Measurements from ENCODE around the gene KHDC1.
"Not testable (repeated sequence)": the region's sequence is repeated elsewhere in the genome, so short reads cannot be mapped to it uniquely, and the experiment has no call there.

Gene KHDC1

GRCh38 chr6:73262671-73263569, at the start of gene KHDC1:
KHDC1 (minus strand) TSS chr6:73263196; CDS start chr6:73242517, 20,679 bp downstream.
- POLR2A ChIA-PET = interaction anchor here (1.0 to 1.2 kb wide), 2 partner anchors 9 to 61 kb away, joined by 3 read pairs; no protein-coding TSS in a partner anchor
- TF ChIP-seq FOXK2 (IDR thresholded peaks at IDR 0.05) (no peak), L3MBTL2 (conservative IDR thresholded peaks at IDR 0.05) (peak; percentile 96), SUZ12 (IDR thresholded peaks at IDR 0.05) (no peak)
- CTCF ChIA-PET = no interaction called here
- DNase-seq (ENCODE audit: extremely low spot score) = peak; percentile 81

- POLR2A ChIA-PET; DNase-seq (ENCODE audit: extremely low spot score): not testable (repeated sequence)
- CTCF ChIA-PET = interaction anchor here (0.6 kb wide), 1 partner anchor 11 kb away, joined by 3 read pairs; no protein-coding TSS in a partner anchor
Observed at GRCh38 chr6:73310503-73310845, 47.5 kb upstream of the KHDC1 start.

- TF ChIP-seq SP1 (IDR thresholded peaks at IDR 0.05) (no peak), FOXK2 (IDR thresholded peaks at IDR 0.05) (no peak)
- no peak for DNase-seq (ENCODE audit: extremely low spot score)
- POLR2A ChIA-PET = interaction anchor here (0.6 to 1.2 kb wide), 8 partner anchors 9 to 151 kb away, joined by 3 to 4 read pairs (median 4); partner anchors contain the start of genes DDX43 and MTO1
- CTCF ChIA-PET = interaction anchor here (0.8 to 1.7 kb wide), 3 partner anchors 18 to 24 kb away, joined by 3 to 8 read pairs (median 7); no protein-coding TSS in a partner anchor
Observed at GRCh38 chr6:73309785-73310502, 46.9 kb upstream of the KHDC1 start.

GRCh38 chr6:73309535-73309784, 46.5 kb upstream of the KHDC1 start:
- DNase-seq (ENCODE audit: extremely low spot score) = no peak
- POLR2A ChIA-PET = interaction anchor here (0.6 to 1.2 kb wide), 8 partner anchors 8 to 152 kb away, joined by 3 to 4 read pairs (median 4); partner anchors contain the start of genes DDX43 and MTO1
- TF ChIP-seq LEF1 (IDR thresholded peaks at IDR 0.05; ENCODE audit: borderline replicate concordance) (no peak), ZNF384 (IDR thresholded peaks at IDR 0.05) (no peak), NFRKB (IDR thresholded peaks at IDR 0.05) (no peak), TARDBP (IDR thresholded peaks at IDR 0.05) (no peak), ARNT (IDR thresholded peaks at IDR 0.05) (no peak), ELF4 (IDR thresholded peaks at IDR 0.05) (no peak), FOXA1 (IDR thresholded peaks at IDR 0.05) (no peak), HDGF (IDR thresholded peaks at IDR 0.05; ENCODE audit: borderline replicate concordance) (no peak), SP1 (IDR thresholded peaks at IDR 0.05) (no peak), PKNOX1 (IDR thresholded peaks at IDR 0.05) (no peak), FOXK2 (IDR thresholded peaks at IDR 0.05) (no peak), L3MBTL2 (conservative IDR thresholded peaks at IDR 0.05) (no peak), FOXM1 (IDR thresholded peaks at IDR 0.05; ENCODE audit: borderline replicate concordance) (no peak), CTBP1 (IDR thresholded peaks at IDR 0.05; ENCODE audit: borderline replicate concordance) (no peak), BHLHE40 (IDR thresholded peaks at IDR 0.05; ENCODE audit: borderline replicate concordance) (no peak), SUZ12 (IDR thresholded peaks at IDR 0.05) (no peak)
- CTCF ChIA-PET = interaction anchor here (0.7 to 1.7 kb wide), 4 partner anchors 18 to 79 kb away, joined by 3 to 8 read pairs (median 6); no protein-coding TSS in a partner anchor

GRCh38 chr6:73308712-73309534, 45.9 kb upstream of the KHDC1 start:
- CTCF ChIA-PET = interaction anchor here (0.7 to 1.7 kb wide), 4 partner anchors 19 to 80 kb away, joined by 3 to 8 read pairs (median 6); no protein-coding TSS in a partner anchor
- POLR2A ChIA-PET = interaction anchor here (0.6 to 1.2 kb wide), 8 partner anchors 8 to 152 kb away, joined by 3 to 4 read pairs (median 4); partner anchors contain the start of genes DDX43 and MTO1
- no peak for DNase-seq (ENCODE audit: extremely low spot score)

GRCh38 chr6:73303773-73304172, 40.8 kb upstream of the KHDC1 start:
- DNase-seq (ENCODE audit: extremely low spot score); POLR2A ChIA-PET: not testable (repeated sequence)
- CTCF ChIA-PET = interaction anchor here (1.0 kb wide), 1 partner anchor 85 kb away, joined by 3 read pairs; no protein-coding TSS in a partner anchor

More at GRCh38 chr6:73308712-73309534, 45.9 kb upstream of the KHDC1 start:
- TF ChIP-seq CTBP1 (IDR thresholded peaks at IDR 0.05; ENCODE audit: borderline replicate concordance) (no peak), TARDBP (IDR thresholded peaks at IDR 0.05) (no peak), ZNF384 (IDR thresholded peaks at IDR 0.05) (no peak), FOXM1 (IDR thresholded peaks at IDR 0.05; ENCODE audit: borderline replicate concordance) (no peak), L3MBTL2 (conservative IDR thresholded peaks at IDR 0.05) (no peak), FOXA1 (IDR thresholded peaks at IDR 0.05) (no peak), SUZ12 (IDR thresholded peaks at IDR 0.05) (no peak), BHLHE40 (IDR thresholded peaks at IDR 0.05; ENCODE audit: borderline replicate concordance) (no peak), LEF1 (IDR thresholded peaks at IDR 0.05; ENCODE audit: borderline replicate concordance) (no peak), HDGF (IDR thresholded peaks at IDR 0.05; ENCODE audit: borderline replicate concordance) (no peak), FOXK2 (IDR thresholded peaks at IDR 0.05) (no peak)

GRCh38 chr6:73302339-73302738, 39.3 kb upstream of the KHDC1 start:
- DNase-seq (ENCODE audit: extremely low spot score) = no peak
- no peak for TF ChIP-seq L3MBTL2 (conservative IDR thresholded peaks at IDR 0.05)
- no peak for TF ChIP-seq LEF1 (IDR thresholded peaks at IDR 0.05; ENCODE audit: borderline replicate concordance)
- TF ChIP-seq ARNT (IDR thresholded peaks at IDR 0.05) = no peak
- no peak for TF ChIP-seq NFRKB (IDR thresholded peaks at IDR 0.05)
- TF ChIP-seq FOXM1 (IDR thresholded peaks at IDR 0.05; ENCODE audit: borderline replicate concordance) = no peak
- TF ChIP-seq ZNF384 (IDR thresholded peaks at IDR 0.05) = no peak
- ChIA-PET POLR2A (no interaction called here), CTCF (no interaction called here)
